ENCODE data around the gene TBC1D25. TPM values are rescaled to one million over a fixed set of nuclear protein-coding genes. Genes with fewer than 3 reads are reported as not detected.

Gene TBC1D25
- total RNA-seq, 4 donors from 2014 or later = 5.5 to 11.7 (median 8.5) TPM

DNA sequence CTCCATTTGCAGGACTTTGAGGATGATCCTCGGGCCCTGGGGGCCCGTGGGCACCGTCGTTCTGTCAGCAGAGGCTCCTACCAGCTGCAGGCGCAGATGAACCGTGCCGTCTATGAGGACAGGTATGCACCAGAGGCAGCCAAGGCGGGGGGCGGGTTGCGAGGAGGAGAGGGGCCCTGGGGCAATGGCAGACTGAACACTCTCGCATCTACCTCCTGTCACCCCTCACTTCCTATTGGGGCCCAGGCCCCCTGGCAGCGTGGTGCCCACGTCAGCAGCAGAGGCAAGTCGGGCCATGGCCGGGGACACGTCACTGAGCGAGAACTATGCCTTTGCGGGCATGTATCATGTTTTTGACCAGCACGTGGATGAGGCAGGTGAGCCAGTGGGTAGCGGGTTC lies 59.8 kb downstream of the TBC1D25 start:
- no peak overlapping the region for H3K4me3 ChIP-seq
- H3K27me3 ChIP-seq = no peaks in the 10 kb centered on the region
- H3K36me3 ChIP-seq = peaks cover 10 to 58% (median 12%) of the 10 kb centered on the region in 3 donors
- intact Hi-C loops (cut with DNase I) = no loop called here
- H3K4me1 ChIP-seq = peaks cover 0 to 16% (median 5%) of the 10 kb centered on the region in 3 donors
- no CpG with 5 or more reads among the region's 20 CpGs for WGBS, 2 donors
- no peak for TF ChIP-seq POLR2A (IDR thresholded peaks at IDR 0.05)
- TF ChIP-seq, protein P1, sequence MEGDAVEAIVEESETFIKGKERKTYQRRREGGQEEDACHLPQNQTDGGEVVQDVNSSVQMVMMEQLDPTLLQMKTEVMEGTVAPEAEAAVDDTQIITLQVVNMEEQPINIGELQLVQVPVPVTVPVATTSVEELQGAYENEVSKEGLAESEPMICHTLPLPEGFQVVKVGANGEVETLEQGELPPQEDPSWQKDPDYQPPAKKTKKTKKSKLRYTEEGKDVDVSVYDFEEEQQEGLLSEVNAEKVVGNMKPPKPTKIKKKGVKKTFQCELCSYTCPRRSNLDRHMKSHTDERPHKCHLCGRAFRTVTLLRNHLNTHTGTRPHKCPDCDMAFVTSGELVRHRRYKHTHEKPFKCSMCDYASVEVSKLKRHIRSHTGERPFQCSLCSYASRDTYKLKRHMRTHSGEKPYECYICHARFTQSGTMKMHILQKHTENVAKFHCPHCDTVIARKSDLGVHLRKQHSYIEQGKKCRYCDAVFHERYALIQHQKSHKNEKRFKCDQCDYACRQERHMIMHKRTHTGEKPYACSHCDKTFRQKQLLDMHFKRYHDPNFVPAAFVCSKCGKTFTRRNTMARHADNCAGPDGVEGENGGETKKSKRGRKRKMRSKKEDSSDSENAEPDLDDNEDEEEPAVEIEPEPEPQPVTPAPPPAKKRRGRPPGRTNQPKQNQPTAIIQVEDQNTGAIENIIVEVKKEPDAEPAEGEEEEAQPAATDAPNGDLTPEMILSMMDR (IDR thresholded peaks at IDR 0.05) = no peak
- no peak overlapping the region for H3K27ac ChIP-seq
- H3K9me3 ChIP-seq = no peaks in the 10 kb centered on the region
- DNase-seq = no peak

DNA sequence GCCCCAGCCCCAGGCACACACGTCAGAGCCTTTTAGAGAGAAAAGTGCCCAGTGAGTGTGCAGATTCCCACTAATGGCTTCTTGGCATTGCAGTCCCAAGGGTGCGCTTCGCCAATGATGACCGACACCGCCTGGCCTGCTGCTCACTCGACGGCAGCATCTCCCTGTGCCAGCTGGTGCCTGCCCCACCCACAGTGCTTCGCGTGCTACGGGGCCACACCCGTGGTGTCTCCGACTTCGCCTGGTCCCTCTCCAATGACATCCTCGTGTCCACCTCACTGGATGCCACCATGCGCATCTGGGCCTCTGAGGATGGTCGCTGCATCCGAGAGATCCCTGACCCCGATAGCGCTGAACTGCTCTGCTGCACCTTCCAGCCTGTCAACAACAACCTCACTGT lies 60.7 kb downstream of the TBC1D25 start:
- Histone ChIP-seq H3K36me3 (peaks cover 12 to 67% (median 17%) of the 10 kb centered on the region in 3 donors), H3K27me3 (no peaks in the 10 kb centered on the region), H3K4me3 (no peak overlapping the region), H3K4me1 (peaks cover 0 to 16% (median 5%) of the 10 kb centered on the region in 3 donors), H3K27ac (no peak overlapping the region), H3K9me3 (no peaks in the 10 kb centered on the region)
- TF ChIP-seq POLR2A (IDR thresholded peaks at IDR 0.05) = no peak
- TF ChIP-seq, protein P1 (IDR thresholded peaks at IDR 0.05) = no peak
- intact Hi-C loops (cut with DNase I) = no loop called here
- no peak for DNase-seq
- WGBS, 2 donors = 83 to 92% methylated on average over 8 to 16 of the region's 19 CpGs

DNA sequence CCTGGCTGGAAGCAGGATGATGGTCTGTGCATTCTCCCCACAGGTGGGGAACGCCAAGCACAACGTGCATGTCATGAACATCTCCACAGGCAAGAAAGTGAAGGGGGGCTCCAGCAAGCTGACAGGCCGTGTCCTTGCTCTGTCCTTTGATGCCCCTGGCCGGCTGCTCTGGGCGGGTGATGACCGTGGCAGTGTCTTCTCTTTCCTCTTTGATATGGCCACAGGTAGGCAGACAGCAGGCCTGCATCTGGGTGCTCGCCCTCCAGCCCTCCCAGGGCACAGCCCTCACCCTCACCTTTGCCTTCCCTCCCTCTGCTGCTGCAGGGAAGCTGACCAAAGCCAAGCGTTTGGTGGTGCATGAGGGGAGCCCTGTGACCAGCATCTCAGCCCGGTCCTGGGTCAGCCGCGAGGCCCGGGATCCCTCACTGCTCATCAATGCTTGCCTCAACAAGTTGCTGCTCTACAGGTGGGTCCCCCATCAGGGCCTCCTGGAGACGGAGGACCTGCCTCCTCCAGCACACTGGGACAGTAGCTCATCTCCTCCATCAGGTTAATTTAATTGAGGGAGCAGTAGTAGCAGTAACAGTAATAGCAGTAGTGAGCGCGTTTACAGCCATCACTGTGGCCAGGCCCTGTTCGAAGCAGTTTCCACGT lies 62.4 kb downstream of the TBC1D25 start:
- WGBS, 2 donors = 68 to 76% methylated on average over 6 to 8 of the region's 17 CpGs
- no peak for DNase-seq
- intact Hi-C loops (cut with DNase I) = no loop called here
- Histone ChIP-seq H3K36me3 (peaks cover 12 to 70% (median 19%) of the 10 kb centered on the region in 3 donors), H3K4me1 (peaks cover 0 to 14% (median 5%) of the 10 kb centered on the region in 3 donors), H3K4me3 (no peak overlapping the region), H3K9me3 (no peaks in the 10 kb centered on the region), H3K27ac (no peak overlapping the region), H3K27me3 (no peaks in the 10 kb centered on the region)
- TF ChIP-seq, protein P1 (IDR thresholded peaks at IDR 0.05) = no peak
- no peak for TF ChIP-seq POLR2A (IDR thresholded peaks at IDR 0.05)

DNA sequence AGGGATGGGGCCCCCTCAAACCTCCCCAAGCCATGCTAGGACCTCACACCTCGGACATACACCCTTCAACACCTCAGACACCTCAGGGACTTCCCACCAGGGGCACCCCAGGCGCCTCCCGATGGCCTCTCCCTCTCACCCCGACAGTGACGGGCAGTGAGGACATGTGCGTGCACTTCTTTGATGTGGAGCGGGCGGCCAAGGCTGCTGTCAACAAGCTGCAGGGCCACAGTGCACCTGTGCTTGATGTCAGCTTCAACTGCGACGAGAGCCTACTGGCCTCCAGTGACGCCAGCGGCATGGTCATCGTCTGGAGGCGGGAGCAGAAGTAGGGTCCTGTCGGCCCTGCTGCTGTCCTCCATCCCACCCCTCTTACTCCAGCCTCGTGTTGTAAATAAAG lies 65.2 kb downstream of the TBC1D25 start:
- Histone ChIP-seq H3K27me3 (no peaks in the 10 kb centered on the region), H3K36me3 (peaks cover 9 to 58% (median 15%) of the 10 kb centered on the region in 3 donors), H3K4me3 (no peak overlapping the region), H3K27ac (no peak overlapping the region), H3K4me1 (no peaks in the 10 kb centered on the region), H3K9me3 (no peaks in the 10 kb centered on the region)
- TF ChIP-seq, protein P1 (IDR thresholded peaks at IDR 0.05) = no peak
- TF ChIP-seq POLR2A (IDR thresholded peaks at IDR 0.05) = no peak
- WGBS, 2 donors = 78 to 100% methylated on average over 3 to 5 of the region's 16 CpGs
- intact Hi-C loops (cut with DNase I) = no loop called here
- DNase-seq = no peak

DNA sequence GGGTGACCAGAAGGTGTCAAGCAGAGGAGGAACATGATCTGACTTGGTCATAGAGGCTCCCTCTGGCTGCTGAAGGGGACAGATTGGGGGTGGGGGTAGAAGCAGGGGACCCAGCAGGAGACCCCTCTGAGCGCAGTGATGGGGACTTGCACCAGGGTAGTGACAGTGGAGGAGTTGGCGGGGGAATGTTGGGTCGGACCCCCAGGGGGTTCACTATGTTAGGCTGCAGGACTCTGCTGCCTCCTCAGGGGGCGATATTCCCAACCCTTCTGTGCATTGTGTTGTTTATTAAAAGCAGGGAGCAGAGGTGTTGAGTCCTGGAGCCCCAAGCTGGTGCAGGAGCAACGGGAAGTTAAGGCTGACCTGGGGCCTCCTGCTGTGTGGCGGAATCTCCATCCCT lies 66.6 kb downstream of the TBC1D25 start:
- WGBS, 2 donors = 42% methylated on average over 4 of the region's 6 CpGs; no CpG with 5 or more reads in 1 of the 2 donors
- intact Hi-C loops (cut with DNase I) = no loop called here

More for the DNA sequence above, 66.6 kb downstream of the TBC1D25 start:
- no peak overlapping the region for H3K4me3 ChIP-seq
- H3K36me3 ChIP-seq = peaks cover 7 to 44% (median 14%) of the 10 kb centered on the region in 3 donors
- no peaks in the 10 kb centered on the region for H3K9me3 ChIP-seq
- no peak overlapping the region for H3K27ac ChIP-seq
- DNase-seq = no peak
- no peaks in the 10 kb centered on the region for H3K27me3 ChIP-seq
- TF ChIP-seq, protein P1 (IDR thresholded peaks at IDR 0.05) = no peak
- no peak for TF ChIP-seq POLR2A (IDR thresholded peaks at IDR 0.05)
- no peaks in the 10 kb centered on the region for H3K4me1 ChIP-seq

Data from esophagus squamous epithelium (tissue), 5 donors.